ENCODE results near the gene TBC1D32. TPM values are rescaled to one million over a fixed set of nuclear protein-coding genes. Genes with fewer than 3 reads are reported as not detected.
A peak's percentile ranks its signal among the peaks of the same experiment; 100 is the strongest.
"Not testable (repeated sequence)": the region's sequence is repeated elsewhere in the genome, so short reads cannot be mapped to it uniquely, and the experiment has no call there.

Gene TBC1D32
- total RNA-seq, 3 donors from 2014 or later (not counting 1 experiment from before 2014, with no cell fraction given), result 8.9 to 17.4 (median 14.2) TPM

DNA sequence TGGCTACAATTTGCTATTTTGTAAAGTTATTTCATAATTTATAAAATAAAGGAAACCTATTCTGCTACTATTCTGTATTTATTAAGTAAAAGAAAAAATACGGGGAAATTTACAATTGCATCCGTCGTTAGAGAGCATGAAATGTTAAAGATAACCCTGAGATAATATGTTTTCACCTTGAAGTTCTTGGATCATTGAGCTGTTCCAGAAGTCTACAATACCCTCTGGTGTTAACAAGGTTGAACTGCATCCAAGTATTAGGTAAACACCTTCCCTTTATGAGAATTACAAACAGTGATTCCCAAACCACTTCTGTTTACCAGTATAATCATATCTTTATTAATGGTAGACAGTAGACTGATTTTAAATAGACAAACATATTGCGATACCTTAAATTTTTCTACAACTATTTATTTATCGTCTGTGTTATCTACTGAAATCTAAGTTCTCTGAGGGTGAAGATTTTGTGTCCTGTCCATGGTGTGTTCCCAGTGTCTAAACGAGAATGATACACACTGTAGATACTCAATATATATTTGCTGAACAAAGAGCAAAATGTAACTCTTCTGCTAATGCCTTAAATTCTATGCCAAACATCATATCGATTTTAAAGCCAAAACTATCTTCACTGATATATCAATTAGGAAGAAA, 28.2 kb downstream of the TBC1D32 start:
- peak in 1 of 3 donors; percentile 53 for ATAC-seq
- H3K27ac Mint-ChIP-seq, result no peak overlapping the region

DNA sequence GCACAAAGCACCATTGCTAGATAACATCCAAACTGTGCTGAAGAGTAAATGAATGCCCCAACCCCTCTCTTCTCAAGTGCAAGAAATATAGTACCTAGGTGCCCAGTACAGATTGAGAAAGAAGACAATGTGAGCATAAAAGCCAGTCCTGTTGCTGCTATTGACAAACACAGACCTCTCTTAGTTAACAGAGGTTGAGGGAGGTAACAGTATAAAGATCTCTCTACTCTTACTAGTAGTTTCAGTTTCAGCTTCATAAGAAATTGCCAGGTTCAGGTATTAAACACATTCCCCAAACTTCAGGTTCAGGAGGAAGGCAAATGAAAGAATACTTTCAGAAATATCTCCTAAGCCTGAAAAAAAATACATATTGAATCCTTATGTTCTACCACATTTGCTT, 31.4 kb downstream of the TBC1D32 start:
- Histone ChIP-seq H3K36me3 (ENCODE audit: control insufficient read depth, insufficient read depth, low read length) (no peaks in the 10 kb centered on the region), H3K9me3 (ENCODE audit: control insufficient read depth, insufficient read depth, low read length) (no peaks in the 10 kb centered on the region), H3K27ac (ENCODE audit: low read length) (no peak overlapping the region), H3K4me3 (ENCODE audit: low read length) (no peak overlapping the region), H3K27me3 (ENCODE audit: control insufficient read depth, insufficient read depth, low read length) (no peaks in the 10 kb centered on the region), H3K4me1 (ENCODE audit: control insufficient read depth, insufficient read depth, low read length) (no peaks in the 10 kb centered on the region)
- no peaks in the 10 kb centered on the region for H3K9me3 Mint-ChIP-seq
- no peaks in the 10 kb centered on the region for H3K36me3 Mint-ChIP-seq
- H3K27me3 Mint-ChIP-seq (ENCODE audit: low read depth in 2 of 2), result no peaks in the 10 kb centered on the region
- DNase-seq, result no peak
- TF ChIP-seq, protein P1, sequence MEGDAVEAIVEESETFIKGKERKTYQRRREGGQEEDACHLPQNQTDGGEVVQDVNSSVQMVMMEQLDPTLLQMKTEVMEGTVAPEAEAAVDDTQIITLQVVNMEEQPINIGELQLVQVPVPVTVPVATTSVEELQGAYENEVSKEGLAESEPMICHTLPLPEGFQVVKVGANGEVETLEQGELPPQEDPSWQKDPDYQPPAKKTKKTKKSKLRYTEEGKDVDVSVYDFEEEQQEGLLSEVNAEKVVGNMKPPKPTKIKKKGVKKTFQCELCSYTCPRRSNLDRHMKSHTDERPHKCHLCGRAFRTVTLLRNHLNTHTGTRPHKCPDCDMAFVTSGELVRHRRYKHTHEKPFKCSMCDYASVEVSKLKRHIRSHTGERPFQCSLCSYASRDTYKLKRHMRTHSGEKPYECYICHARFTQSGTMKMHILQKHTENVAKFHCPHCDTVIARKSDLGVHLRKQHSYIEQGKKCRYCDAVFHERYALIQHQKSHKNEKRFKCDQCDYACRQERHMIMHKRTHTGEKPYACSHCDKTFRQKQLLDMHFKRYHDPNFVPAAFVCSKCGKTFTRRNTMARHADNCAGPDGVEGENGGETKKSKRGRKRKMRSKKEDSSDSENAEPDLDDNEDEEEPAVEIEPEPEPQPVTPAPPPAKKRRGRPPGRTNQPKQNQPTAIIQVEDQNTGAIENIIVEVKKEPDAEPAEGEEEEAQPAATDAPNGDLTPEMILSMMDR (IDR thresholded peaks at IDR 0.05), result no peak
- no peak overlapping the region for H3K27ac Mint-ChIP-seq
- no peaks in the 10 kb centered on the region for H3K4me1 Mint-ChIP-seq
- intact Hi-C loops (cut with micrococcal nuclease), result no loop called here
- no peak for ATAC-seq
- no peak overlapping the region for H3K4me3 Mint-ChIP-seq

More for the DNA sequence above, 28.2 kb downstream of the TBC1D32 start:
- Mint-ChIP-seq H3K36me3 (no peaks in the 10 kb centered on the region), H3K4me3 (no peak overlapping the region), H3K9me3 (no peaks in the 10 kb centered on the region), H3K4me1 (no peaks in the 10 kb centered on the region), H3K27me3 (ENCODE audit: low read depth in 2 of 2) (no peaks in the 10 kb centered on the region)
- Histone ChIP-seq H3K27me3 (ENCODE audit: control insufficient read depth, insufficient read depth, low read length) (no peaks in the 10 kb centered on the region), H3K4me3 (ENCODE audit: low read length) (no peak overlapping the region), H3K36me3 (ENCODE audit: control insufficient read depth, insufficient read depth, low read length) (no peaks in the 10 kb centered on the region), H3K27ac (ENCODE audit: low read length) (no peak overlapping the region), H3K4me1 (ENCODE audit: control insufficient read depth, insufficient read depth, low read length) (no peaks in the 10 kb centered on the region), H3K9me3 (ENCODE audit: control insufficient read depth, insufficient read depth, low read length) (no peaks in the 10 kb centered on the region)
- TF ChIP-seq, protein P1 (IDR thresholded peaks at IDR 0.05), result peak; percentile 24
- peak in 1 of 2 donors; percentile 40 for DNase-seq
- WGBS (ENCODE audit: insufficient coverage), result 50% methylated on average over 2 of the region's 7 CpGs
- intact Hi-C loops (cut with micrococcal nuclease), result no loop called here

DNA sequence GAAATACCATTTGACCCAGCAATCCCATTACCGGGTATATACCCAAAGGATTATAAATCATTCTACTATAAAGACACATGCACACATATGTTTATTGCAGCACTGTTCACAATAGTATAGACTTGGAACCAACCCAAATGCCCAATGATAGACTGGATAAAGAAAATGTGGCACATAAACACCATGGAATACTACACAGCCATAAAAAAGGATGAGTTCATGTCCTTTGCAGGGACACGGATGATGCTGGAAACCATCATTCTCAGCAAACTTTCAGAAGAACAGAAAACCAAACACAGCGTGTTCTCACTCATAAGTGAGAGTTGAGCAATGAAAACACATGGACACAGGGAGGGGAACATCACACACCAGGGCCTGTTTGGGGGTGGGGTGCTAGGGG, 33.1 kb downstream of the TBC1D32 start:
- H3K9me3 ChIP-seq (ENCODE audit: control insufficient read depth, insufficient read depth, low read length); H3K27me3 Mint-ChIP-seq (ENCODE audit: low read depth in 2 of 2); H3K4me1 ChIP-seq (ENCODE audit: control insufficient read depth, insufficient read depth, low read length); H3K4me1 Mint-ChIP-seq; H3K27me3 ChIP-seq (ENCODE audit: control insufficient read depth, insufficient read depth, low read length); H3K36me3 ChIP-seq (ENCODE audit: control insufficient read depth, insufficient read depth, low read length); H3K36me3 Mint-ChIP-seq; H3K4me3 ChIP-seq (ENCODE audit: low read length); H3K9me3 Mint-ChIP-seq; H3K27ac ChIP-seq (ENCODE audit: low read length); intact Hi-C loops (cut with micrococcal nuclease); H3K27ac Mint-ChIP-seq; ATAC-seq; DNase-seq; H3K4me3 Mint-ChIP-seq: not testable (repeated sequence)
- 90% methylated on average over 2 of the region's 3 CpGs for WGBS (ENCODE audit: insufficient coverage)

DNA sequence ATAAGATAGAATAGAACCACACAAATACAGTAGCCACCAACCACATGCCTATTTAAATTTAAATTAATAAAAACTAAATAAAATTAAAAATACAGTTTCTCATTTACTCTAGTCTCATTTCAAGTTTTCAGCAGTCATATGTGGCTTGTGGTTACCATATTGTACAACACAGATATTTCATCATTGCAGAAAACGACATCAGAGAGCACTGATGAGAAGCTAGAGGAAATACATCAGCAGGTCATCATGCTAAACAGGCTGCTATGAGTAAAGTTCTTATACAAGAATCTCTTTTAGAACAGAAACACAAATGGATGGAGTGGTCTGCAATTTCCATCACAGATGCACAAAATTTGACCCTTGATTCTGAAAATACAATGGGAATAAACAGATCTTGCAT, 36.6 kb downstream of the TBC1D32 start:
- Mint-ChIP-seq H3K36me3 (peaks cover 5% of the 10 kb centered on the region), H3K27ac (no peak overlapping the region), H3K4me3 (no peak overlapping the region), H3K4me1 (no peaks in the 10 kb centered on the region), H3K27me3 (ENCODE audit: low read depth in 2 of 2) (no peaks in the 10 kb centered on the region), H3K9me3 (no peaks in the 10 kb centered on the region)
- Histone ChIP-seq H3K27ac (ENCODE audit: low read length) (no peak overlapping the region), H3K4me3 (ENCODE audit: low read length) (no peak overlapping the region), H3K27me3 (ENCODE audit: control insufficient read depth, insufficient read depth, low read length) (no peaks in the 10 kb centered on the region), H3K4me1 (ENCODE audit: control insufficient read depth, insufficient read depth, low read length) (no peaks in the 10 kb centered on the region), H3K9me3 (ENCODE audit: control insufficient read depth, insufficient read depth, low read length) (no peaks in the 10 kb centered on the region), H3K36me3 (ENCODE audit: control insufficient read depth, insufficient read depth, low read length) (no peaks in the 10 kb centered on the region)
- ATAC-seq, result no peak
- intact Hi-C loops (cut with micrococcal nuclease), result no loop called here
- 43% methylated on average over 1 of the region's 1 CpG for WGBS (ENCODE audit: insufficient coverage)
- no peak for DNase-seq
- TF ChIP-seq, protein P1 (IDR thresholded peaks at IDR 0.05), result no peak
